RKO (cell line): ENCODE measurements around the gene CRIP1.

Experiments
- DNase-seq: peaks from one replicate; pipeline ENCODE4 v3.0.0-alpha.2; 2016; ENCODE audit warnings: low spot score

CRIP1 gene, protein sequence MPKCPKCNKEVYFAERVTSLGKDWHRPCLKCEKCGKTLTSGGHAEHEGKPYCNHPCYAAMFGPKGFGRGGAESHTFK

DNA sequence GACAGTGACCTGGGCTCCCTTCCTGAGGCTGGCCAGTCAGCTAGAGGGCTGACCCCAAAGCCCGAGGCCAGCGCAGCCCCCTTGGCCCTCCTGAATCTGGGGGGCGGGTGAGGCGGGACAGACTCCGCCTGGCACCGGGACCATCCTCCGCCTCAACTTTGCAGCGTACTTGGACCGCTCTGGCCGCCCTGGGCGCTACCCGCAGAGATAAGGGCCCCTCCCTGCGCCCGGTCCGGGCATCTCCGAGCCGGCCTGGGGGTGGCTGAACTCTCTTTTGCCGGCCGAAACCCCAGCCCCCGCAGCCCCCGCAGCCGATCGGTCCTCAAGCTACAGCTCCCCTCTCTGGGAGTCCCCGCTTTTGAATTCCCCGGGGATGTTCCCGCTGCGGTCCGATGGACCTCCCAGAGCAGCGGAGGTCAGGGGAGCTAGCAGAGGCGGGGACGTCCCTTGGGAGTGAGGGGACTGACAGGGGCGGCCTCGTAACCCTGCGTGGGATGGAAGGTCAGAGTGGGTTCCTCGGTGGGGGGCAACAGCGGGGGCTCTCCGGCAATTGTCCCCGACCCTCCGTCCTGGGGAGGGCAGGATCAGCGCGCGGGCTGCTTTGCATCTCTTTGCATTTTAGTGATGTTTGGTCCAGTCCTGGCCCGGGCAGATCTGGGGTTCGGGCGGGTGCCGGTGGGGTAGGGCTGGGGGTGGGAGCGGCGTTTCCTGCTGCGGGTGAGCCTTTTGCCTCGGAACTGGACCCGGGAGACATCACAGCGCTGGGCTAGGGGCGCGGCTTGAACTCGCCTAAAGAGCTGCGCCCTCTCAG, at the start of gene CRIP1:
Gene CRIP1, plus strand, starts transcription at position 724 of the 811 bp plus-strand sequence. CDS start 374 bp downstream, outside the sequence.
- DNase-seq: no peak

DNA sequence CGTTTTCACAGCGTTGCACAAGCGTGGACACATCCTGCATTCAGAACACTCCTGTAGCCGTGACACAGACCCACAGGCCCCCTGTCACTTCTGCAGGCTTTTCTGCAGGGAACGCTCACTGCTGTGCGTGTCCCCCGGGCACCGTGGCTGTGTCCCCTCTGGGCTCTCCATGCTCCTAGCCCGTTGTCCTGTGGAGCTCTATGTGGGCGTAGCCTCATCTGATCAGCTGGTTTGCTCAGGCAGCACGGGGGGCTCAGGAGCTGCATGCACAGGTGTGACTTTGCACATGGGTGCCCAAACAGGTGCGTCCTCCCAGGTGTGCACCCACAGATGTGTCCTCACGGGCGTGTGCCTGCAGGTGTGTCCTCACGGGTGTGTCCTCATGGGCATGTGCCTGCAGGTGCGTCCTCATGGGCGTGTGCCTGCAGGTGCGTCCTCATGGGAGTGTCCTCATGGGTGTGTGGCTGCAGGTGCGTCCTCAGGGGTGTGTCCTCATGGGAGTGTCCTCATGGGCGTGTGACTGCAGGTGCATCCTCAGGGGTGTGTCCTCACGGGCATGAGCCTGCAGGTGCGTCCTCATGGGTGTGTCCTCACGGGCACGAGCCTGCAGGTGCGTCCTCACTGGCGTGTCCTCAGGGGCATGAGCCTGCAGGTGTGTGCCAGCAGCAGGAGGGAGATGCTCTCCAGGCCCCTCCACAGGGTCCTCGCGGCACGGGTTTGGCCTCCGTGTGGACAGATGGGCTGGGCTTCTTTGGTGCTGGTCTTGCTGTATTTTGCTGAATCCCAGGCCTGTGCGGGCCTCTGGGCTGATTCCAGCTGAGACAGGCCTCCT, 49.6 kb upstream of the CRIP1 start:
- no peak for DNase-seq

DNA sequence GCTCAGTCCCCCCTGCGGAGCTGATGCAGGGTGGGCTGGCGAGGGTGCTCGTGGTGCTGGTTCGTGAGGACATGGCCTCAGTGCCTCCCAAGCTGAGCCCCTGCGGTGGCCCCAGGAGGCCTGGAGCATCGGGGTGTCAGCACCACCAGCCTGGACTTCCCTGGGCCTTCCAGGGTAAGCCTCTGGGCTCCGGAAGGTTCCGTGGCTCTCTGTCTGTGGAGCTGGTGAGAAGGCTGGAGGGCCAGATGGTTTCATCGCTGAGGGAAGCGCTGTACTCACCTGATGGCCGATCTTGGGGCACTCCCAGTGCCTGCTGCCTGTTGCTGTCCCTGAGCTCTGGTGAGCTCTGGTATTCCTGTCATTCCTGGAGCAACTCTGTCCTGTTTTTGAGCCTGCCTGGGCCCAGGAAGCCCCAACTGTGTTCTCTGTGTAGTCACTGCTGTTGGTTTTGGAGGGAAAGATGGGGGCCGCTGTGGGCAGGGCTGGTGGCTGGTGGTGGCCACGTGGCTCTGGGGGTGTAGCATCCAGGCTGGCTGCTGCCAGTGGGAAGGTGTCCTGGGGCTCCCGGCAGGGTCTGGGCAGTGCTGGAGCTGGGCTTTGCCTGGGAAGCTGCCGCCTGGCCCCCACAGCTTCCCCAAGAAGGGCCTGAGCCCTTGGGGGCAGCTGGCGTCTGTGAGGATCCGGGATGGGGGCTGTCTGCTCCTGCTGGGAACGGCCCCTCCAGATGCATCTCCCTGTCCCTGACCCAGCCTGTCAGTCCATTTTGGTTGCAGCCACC, 48.8 kb upstream of the CRIP1 start:
- no peak for DNase-seq

DNA sequence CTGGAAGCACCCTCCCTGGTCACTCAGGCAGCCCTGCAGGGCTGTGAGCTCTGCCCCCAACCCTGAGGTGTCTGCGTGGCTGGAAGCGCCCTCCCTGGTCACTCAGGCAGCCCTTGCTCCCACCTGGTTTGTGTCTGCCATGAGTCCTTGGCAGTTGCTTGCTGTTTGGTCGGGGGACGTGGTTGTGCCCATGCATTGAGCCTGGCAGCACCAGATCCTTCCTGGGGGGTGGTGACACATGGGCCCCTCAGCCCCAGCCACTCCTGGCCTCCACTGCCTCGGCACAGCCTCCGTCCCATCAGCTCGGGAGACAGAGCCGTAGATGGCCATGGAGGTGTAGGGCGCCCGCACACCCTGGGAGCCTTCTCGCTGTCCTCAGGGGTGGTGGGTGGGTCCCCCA, 47.5 kb upstream of the CRIP1 start:
- DNase-seq: no peak

DNA sequence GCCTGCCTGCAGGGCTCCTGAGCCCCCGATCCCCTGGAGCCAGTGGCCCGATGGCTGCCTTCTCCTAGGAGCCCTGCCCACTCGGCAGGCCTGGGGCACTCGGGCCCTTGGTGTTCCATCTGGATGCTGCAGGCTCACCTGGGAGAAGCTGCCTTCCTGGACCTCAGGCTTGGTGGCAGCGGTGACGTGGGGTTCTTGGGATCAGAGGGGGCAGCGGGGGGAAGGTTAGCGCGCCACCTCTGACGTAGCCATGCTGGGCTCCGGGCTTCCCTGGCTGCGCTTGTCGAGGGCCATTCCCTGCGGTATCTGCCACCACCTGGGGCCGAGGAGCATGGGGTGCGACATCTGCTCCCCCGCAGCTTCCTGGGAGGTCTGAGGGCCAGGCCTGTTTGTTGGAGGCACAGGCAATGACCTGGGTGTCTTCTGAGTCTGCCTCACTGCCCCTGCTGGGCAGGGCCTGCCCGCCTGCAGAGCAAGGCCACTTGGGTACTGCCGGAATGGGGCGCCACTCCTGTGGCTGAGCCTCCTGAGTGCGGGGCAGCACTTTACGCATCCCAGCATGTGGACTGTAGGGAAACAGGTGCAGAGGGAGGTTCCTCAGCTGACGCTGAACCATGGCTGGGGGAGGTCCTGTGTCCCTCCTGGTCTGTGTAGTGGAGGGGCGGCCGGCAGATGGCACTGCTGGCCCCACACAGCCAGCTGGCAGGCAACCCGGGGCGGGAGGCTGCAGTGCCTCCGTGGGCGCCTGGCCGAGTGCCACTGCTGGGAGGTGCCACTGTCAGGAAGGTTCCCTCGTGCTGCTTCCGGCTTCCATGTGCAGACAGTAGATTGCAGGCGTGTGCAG, 46.8 kb upstream of the CRIP1 start:
- DNase-seq: no peak

DNA sequence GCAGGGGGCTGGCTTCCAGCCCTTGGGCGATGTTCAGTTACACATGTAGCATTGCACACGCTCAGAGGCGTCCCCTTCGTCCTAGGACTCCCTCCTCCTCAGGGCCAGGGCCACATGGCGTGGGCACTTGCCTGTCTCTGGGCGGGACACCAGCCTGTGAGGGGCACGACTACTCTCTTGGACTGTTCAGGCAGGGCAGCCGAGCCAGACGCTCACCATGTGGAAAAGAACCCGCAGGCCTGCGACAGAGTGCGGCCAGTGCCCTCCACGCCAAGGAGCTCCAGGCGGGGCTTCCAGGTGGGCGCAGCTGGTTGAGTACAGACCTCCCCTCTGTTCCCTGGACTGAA, 46.2 kb upstream of the CRIP1 start:
- DNase-seq: no peak

DNA sequence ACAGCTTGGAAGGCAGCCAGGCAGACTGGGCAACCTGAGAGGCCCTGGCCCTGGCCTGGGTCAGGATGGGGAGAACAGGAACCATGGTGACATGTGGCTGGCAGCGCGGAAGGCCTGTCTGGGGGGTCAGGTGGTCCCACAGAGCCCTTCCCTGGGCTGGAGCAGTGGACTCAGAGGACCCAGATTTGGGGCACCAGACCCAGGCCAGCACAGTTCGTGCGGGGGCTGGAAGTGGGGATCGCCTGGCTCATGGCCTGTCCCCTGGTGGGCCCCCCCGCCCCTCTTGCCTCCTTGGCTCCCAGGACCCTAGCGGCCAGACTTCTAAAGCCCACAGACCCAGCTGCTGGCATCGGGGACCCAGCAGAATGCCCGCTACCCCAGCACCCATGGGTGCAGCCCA, 45.7 kb upstream of the CRIP1 start:
- DNase-seq: no peak

DNA sequence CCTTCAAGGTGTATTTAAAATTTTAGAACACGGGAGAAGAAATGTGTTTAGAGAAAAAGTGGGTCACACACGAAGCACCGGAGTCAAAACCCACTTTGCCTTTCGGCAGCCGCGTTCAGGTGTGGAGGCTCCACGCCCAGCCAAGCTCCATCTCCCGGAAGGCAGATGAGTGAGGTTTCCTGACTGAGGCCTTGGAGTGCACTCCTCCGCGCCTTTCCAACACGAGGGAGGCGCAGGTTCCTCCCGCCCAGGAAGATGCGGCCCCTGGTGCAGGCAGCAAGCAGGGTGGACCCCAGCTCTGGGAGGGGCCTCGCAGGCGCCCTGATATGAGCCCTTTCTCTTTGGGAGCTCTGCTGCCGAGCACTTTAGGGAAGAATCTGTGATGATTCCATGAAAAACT, 44.6 kb upstream of the CRIP1 start:
- no peak for DNase-seq

DNA sequence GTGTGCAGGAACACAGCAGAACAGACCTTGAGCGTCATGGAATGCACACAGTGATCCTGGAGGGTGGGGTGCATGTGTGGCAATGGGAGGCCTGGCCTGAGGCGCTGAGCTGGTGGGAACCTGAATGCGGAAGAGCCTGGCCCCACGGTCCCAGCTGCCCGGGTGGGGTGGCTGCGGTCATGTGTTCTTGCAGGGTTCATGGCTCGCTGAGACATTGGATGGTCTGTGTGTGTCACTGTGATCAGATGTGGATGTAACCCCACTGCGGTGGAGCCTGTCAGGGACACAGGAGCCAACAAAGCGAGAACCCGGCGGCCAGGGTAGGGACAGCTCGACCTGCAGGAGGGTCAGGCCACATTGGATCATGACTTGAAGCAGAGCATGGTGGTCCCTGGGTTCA, 43.9 kb upstream of the CRIP1 start:
- DNase-seq: no peak

DNA sequence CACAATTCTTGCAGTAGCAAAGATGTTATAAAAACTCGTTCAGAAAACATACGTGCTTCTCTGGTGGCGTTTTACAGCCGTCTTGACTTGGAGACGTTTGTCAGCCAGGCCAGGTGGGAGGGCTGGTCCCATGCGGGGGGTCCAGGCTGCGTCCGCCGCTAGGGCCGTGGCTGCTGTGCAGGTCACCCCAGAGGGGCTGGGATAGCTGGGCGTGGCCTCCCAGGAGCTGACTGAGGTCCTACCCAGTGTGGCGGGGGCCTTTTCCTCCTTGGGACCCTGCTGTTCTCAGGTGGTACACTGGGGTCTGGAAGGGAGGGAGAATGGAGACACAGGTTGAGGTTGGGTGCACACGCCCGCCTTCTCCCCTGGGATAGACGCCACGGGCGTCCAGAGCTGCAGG, 41.8 kb upstream of the CRIP1 start:
- DNase-seq: no peak

DNA sequence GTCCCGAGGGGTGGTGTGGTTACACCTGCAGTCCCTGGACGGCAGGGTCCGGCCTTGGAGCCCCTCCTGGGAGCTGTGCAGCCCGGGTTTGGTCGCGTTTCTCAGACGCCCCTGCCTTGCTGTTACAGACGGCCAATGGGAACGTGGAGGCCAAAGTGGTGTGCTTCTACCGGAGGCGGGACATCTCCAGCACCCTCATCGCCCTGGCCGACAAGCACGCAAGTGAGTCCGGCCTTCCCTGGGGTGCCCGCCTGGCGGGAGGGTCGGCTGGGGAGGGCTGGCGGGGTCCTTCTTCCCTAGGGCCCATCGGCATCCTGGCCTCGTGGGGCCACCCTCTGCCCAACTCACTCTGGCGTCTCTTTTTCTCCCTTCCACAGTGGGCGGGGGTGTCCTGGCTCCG, 41.4 kb upstream of the CRIP1 start:
- no peak for DNase-seq

DNA sequence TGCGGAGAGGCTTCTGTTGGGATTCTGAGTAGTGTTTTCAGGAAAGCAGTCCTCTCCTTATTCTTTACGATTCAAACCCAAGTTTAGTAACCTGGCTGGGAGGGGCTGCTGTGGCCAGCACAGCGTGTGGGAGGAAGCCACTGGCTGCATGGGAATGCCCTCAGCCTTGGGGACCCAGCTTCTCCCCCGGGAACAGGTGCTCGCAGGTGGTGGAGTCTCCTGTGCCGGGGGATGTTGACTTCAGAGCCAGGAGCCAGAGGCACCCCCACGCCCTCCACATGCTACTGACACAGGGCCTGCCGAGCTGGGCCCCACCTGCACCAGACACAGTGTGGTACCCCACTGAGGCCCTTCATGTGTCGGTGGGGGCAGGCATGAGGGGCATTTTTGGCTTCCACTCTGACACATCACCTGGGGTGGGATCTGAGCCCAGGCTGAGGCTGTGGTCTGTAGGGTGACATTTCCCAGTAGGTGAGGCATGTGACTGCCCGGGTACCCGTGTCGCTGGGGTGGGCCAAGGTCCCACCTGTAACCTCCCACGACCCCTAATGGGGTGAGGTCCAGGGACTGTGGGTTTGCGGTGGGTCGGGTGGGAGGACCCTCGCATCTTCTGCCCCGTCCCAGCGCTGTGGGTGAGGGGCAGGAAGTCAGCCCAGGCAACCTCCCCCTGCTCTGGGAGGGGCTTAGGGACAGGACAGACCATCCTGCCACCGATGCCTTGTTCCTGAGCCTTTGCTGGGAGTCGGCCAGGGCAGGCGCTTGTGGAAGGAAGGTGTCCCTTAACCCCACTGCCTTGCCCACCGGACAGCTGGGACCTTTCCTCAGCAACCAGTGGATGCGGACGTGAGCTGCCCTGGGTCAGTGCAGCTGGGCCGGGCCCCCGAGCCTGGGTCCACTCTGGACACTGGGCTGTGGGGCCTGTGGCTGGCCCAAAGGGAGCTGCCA, 40.5 kb upstream of the CRIP1 start:
- no peak for DNase-seq

DNA sequence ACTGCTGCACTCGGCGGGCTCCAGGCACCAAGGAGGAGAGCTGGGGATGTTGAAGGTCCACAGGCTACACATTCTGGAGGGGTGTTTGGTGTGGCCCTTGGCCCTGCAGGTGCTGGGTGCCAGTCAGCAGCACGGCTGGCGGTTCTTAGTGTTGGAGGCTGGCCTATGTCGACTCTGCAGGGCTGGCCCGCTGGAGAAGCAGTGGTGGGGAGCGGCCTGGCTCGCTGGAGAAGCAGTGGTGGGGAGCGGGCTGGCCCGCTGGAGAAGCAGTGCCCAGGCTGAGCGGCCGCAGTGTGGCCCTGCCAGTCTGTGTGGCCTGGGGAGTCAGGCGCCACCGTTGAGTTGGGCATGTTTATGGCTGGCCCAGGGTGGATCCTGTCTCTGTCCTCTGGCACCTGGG, 39.7 kb upstream of the CRIP1 start:
- DNase-seq: no peak

DNA sequence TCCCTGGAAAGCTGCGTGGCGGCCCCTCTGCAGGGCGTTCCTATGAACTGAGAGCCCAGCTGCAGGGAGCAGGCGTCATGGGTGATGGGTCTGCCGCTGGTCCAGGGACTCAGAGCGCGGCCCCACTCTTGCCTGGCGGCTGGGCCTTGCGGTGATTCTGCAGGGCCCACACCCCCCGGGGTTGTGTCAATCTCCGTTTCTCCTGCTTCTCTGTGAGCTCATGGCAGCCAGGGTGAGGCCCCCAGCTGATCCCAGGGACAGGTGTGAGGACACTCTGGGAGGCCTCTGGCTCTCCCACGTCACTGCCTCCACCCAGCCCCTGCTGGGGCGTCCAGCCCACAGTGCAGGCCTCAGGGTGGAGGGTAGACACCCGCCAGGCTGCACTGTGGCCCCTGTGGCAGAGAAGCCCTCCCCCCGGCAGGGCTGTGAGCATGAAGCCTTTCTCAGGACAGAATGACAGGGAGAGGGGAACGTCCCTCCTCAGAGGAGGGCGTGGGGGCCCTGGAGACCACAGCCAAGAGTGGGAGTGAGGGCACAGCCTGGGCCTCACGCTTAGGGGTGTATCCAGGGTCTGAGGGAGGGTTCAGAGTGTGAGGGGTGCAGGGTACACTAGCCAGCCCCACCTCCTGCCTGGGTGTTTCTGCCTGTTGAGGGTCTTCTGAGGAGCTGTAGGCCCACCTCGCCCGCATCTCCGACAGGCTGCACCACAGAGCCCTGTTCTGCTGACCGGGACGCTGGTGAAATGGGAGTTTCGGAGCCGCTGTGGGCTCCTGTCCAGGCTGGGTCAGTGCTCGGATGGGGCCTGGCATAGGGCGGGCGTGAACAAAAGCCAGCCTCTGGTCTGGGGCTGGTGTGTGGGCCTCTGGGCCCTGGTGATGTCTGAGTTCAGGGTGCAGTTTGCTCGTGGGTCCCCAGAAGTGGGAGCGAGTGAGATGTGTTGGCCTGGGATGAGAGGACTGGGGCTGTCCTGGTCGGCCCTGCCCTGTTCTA, 38.7 kb upstream of the CRIP1 start:
- no peak for DNase-seq

DNA sequence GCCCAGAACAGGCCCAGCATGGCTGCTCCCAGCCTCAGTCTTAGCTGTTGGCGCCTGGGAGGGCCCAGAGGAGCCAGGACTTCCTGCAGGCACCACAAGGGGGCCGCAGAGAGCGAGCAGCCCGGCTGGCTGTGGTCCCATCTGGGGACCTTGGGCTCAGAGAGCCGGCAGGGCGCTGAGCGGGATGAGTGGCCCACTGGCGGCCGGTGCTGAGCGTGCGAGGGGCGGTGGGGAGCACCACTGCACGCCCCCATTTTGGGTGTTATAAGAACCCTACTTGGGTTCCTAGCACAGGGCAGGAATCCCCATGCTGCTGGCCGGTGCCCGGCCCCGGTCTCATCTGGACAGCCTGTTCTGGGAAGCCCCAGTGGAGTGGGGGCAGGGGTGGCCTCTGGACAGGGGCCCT, 38.0 kb upstream of the CRIP1 start:
- DNase-seq: peak; percentile 37

DNA sequence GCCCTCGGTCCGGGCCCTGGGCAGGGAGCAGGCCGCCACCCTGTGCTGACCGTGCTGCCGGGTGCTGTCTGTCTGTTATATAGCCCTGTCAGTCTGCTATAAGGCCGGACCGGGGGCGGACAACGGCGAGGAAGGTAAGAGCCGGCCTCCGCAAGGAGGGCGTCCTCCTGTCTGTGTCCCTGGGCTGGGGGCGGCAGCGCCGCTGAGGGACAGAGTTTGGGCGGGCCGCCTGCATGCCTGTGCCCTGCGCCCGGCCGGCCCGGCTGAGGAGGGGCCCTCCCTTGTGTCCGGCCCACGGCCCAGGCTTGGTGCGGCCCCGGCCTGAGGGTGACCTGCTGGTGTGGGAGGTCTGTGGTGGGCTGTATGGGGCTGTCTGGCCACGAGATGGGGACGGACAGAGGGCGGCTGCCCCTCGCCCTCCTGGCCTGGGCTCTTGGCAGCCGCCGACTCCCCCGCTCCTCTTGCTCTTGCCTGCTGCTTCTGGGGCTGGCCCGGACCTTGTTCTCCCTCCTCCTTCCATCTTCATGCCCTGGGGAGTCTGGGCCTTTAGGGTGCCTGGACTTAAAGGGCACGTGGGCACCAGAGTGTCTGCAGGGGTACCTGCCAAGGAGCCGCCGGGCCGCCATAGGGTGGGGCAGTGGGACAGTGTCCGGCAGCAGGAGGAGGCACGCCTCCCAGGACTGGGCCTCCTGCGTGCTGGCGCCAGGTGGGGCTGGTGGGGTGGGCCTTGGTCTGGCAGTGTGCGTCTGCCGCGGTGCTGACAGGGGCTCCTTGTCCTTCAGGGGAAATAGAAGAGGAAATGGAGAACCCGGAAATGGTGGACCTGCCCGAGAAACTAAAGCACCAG, 37.2 kb upstream of the CRIP1 start:
- no peak for DNase-seq

DNA sequence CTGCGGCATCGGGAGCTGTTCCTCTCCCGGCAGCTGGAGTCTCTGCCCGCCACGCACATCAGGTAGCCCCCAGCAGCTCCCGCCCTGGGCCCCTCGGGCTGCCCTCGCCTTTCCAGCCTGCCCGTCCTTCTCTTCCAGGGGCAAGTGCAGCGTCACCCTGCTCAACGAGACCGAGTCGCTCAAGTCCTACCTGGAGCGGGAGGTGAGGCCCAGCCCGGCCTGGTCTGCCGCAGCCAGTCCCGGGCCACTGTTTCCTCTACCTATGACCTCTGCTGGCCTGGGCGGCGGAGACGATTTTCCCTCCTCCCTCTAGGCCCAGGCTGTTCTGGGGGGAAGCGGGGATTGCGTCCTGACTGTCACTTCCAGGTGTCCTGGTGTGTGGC, 36.6 kb upstream of the CRIP1 start:
- no peak for DNase-seq
